H9 (cell line): Measurements from ENCODE around the gene THTPA. TPM values are rescaled to one million over a fixed set of nuclear protein-coding genes. Genes with fewer than 3 reads are reported as not detected.

Experiments used
- DNase-seq: peaks from one replicate; pipeline ENCODE4 v3.0.0-alpha.2; 2017
- H2AFZ ChIP-seq: one replicate; pipeline ENCODE4 v1.6.1; 2013; ENCODE audit warnings: mild to moderate bottlenecking, low read length, control low read depth, moderate library complexity
- H2AK5ac ChIP-seq: 2 replicates; pipeline ENCODE4 v1.6.1; 2013; ENCODE audit warnings: low read length, control low read depth, mixed read lengths; ENCODE audit not compliant: insufficient read length
- H2BK120ac ChIP-seq: one replicate; pipeline ENCODE4 v1.6.1; 2013; ENCODE audit warnings: low read depth, mild to moderate bottlenecking, low read length, control low read depth, inconsistent platforms; ENCODE audit not compliant: poor library complexity, severe bottlenecking
- H2BK12ac ChIP-seq: 2 replicates; pipeline ENCODE4 v1.6.1; 2013; ENCODE audit warnings: low read length, control low read depth, mixed read lengths, low read depth; ENCODE audit not compliant: insufficient read length
- H2BK15ac ChIP-seq: 2 replicates; pipeline ENCODE4 v1.6.1; 2013; ENCODE audit warnings: low read depth, low read length, control low read depth
- H2BK20ac ChIP-seq: one replicate; pipeline ENCODE4 v1.6.1; 2013; ENCODE audit warnings: low read depth, mild to moderate bottlenecking, low read length, control low read depth, inconsistent platforms; ENCODE audit not compliant: poor library complexity, severe bottlenecking
- H2BK5ac ChIP-seq: 2 replicates; pipeline ENCODE4 v1.6.1; 2013; ENCODE audit warnings: low read length, control low read depth, mixed read lengths; ENCODE audit not compliant: insufficient read length
- H3K14ac ChIP-seq: 2 replicates; pipeline ENCODE4 v1.6.1; 2013; ENCODE audit warnings: low read length, control low read depth; ENCODE audit not compliant: insufficient read depth
- H3K18ac ChIP-seq: 2 replicates; pipeline ENCODE4 v1.6.1; 2013; ENCODE audit warnings: low read depth, mild to moderate bottlenecking, mixed read lengths, low read length, control low read depth; ENCODE audit not compliant: insufficient read length
- H3K23ac ChIP-seq: 2 replicates; pipeline ENCODE4 v1.6.1; 2013; ENCODE audit warnings: low read length, control low read depth, mixed read lengths, low read depth; ENCODE audit not compliant: insufficient read length
- H3K23me2 ChIP-seq: 2 replicates; pipeline ENCODE4 v1.6.1; 2013; ENCODE audit warnings: low read depth, mild to moderate bottlenecking, mixed read lengths, low read length, control low read depth; ENCODE audit not compliant: insufficient read length, poor library complexity, severe bottlenecking
- H3K27ac ChIP-seq: 2 replicates; pipeline ENCODE4 v1.5.1; 2013; ENCODE audit warnings: low read length, control low read depth, mixed read lengths, low read depth; ENCODE audit not compliant: insufficient read length
- H3K27me3 ChIP-seq: 2 replicates; pipeline ENCODE4 v1.6.1; 2013; ENCODE audit warnings: low read length, control low read depth, inconsistent platforms; ENCODE audit not compliant: insufficient read depth
- H3K4ac ChIP-seq: 2 replicates; pipeline ENCODE4 v1.6.1; 2013; ENCODE audit warnings: low read depth, mild to moderate bottlenecking, control low read depth, inconsistent platforms, low read length, moderate library complexity
- H3K4me1 ChIP-seq: 2 replicates; pipeline ENCODE4 v1.6.1; 2013; ENCODE audit warnings: low read length, control low read depth, inconsistent platforms; ENCODE audit not compliant: insufficient read depth
- H3K4me2 ChIP-seq: 2 replicates; pipeline ENCODE4 v1.6.1; 2013; ENCODE audit warnings: low read length, control low read depth, mixed read lengths; ENCODE audit not compliant: insufficient read length, insufficient read depth
- H3K56ac ChIP-seq: 2 replicates; pipeline ENCODE4 v1.6.1; 2013; ENCODE audit warnings: low read depth, mild to moderate bottlenecking, mixed read lengths, low read length, control low read depth; ENCODE audit not compliant: insufficient read length
- H3K79me1 ChIP-seq: 2 replicates; pipeline ENCODE4 v1.6.1; 2013; ENCODE audit warnings: low read depth, mild to moderate bottlenecking, moderate library complexity, low read length, control low read depth, inconsistent platforms; ENCODE audit not compliant: insufficient read depth, poor library complexity, severe bottlenecking
- H3K79me2 ChIP-seq: 2 replicates; pipeline ENCODE4 v1.6.1; 2013; ENCODE audit warnings: low read length, control low read depth, inconsistent platforms; ENCODE audit not compliant: insufficient read depth
- H3K9ac ChIP-seq: 2 replicates; pipeline ENCODE4 v1.6.1; 2013; ENCODE audit warnings: low read length, control low read depth, mixed read lengths; ENCODE audit not compliant: insufficient read length; ENCODE audit errors: extremely low read depth
- H3K9me3 ChIP-seq: one replicate; pipeline ENCODE4 v1.6.1; 2013; ENCODE audit warnings: low read depth, low read length, inconsistent platforms; ENCODE audit not compliant: control insufficient read depth
- H3T11ph ChIP-seq: one replicate; pipeline ENCODE4 v1.6.1; 2013; ENCODE audit warnings: mild to moderate bottlenecking, low read length, control low read depth, inconsistent platforms
- H4K20me1 ChIP-seq: one replicate; pipeline ENCODE4 v1.6.1; 2013; ENCODE audit not compliant: control insufficient read depth, insufficient read length, insufficient read depth
- H4K5ac ChIP-seq: 2 replicates; pipeline ENCODE4 v1.6.1; 2013; ENCODE audit warnings: low read depth, mild to moderate bottlenecking, mixed read lengths, low read length, control low read depth; ENCODE audit not compliant: insufficient read length
- H4K8ac ChIP-seq: replicated peaks from 2 replicates; pipeline ENCODE4 v1.6.1; 2013; ENCODE audit warnings: low read length, control low read depth, mixed read lengths, low read depth; ENCODE audit not compliant: insufficient read length
- H4K91ac ChIP-seq: 2 replicates; pipeline ENCODE4 v1.6.1; 2013; ENCODE audit warnings: low read depth, mild to moderate bottlenecking, moderate library complexity, mixed read lengths, low read length, control low read depth; ENCODE audit not compliant: insufficient read length
- H3K27ac Mint-ChIP-seq, 3 experiments: 2 replicates in 2 of 3; 3 replicates in 1 of 3; pipeline ENCODE4 v1.8.0; 2020 to 2021; ENCODE audit warnings: mixed read lengths in 3 of 3, mild to moderate bottlenecking in 1 of 3, moderate library complexity in 1 of 3
- H3K27me3 Mint-ChIP-seq: 2 replicates; pipeline ENCODE4 v1.8.0; 2021; ENCODE audit warnings: low read depth, mild to moderate bottlenecking, moderate library complexity, mixed read lengths
- H3K36me3 Mint-ChIP-seq, 3 experiments: 2 replicates in 2 of 3; 3 replicates in 1 of 3; pipeline ENCODE4 v1.8.0; 2020 to 2021; ENCODE audit warnings: low read depth in 3 of 3, mixed read lengths in 3 of 3; ENCODE audit not compliant: insufficient read depth in 1 of 3
- H3K4me1 Mint-ChIP-seq, 2 experiments: 2 replicates each; pipeline ENCODE4 v1.8.0; 2020; ENCODE audit warnings: mixed read lengths in 2 of 2
- H3K4me3 Mint-ChIP-seq, 2 experiments: 2 replicates in 1 of 2; 3 replicates in 1 of 2; pipeline ENCODE4 v1.8.0; 2020 to 2021; ENCODE audit warnings: mild to moderate bottlenecking in 2 of 2, mixed read lengths in 2 of 2, moderate library complexity in 1 of 2
- H3K9me3 Mint-ChIP-seq, 2 experiments: 2 replicates in 1 of 2; 3 replicates in 1 of 2; pipeline ENCODE4 v1.8.0; 2020; ENCODE audit warnings: mild to moderate bottlenecking in 2 of 2, mixed read lengths in 2 of 2, moderate library complexity in 1 of 2
- WGBS: extraction: QIAGEN DNeasy Blood & Tissue Kit; methylation state at CpG from one replicate; pipeline ENCODE4 v1.1.7; 2013; ENCODE audit warnings: missing lambda C conversion rate, low lambda C conversion rate, mixed read lengths; ENCODE audit not compliant: insufficient read length; ENCODE audit errors: extremely low coverage; 5-methylcytosine and 5-hydroxymethylcytosine counted together
- total RNA-seq: library from RNA; stranded (reverse); gene quantifications from 2 replicates; pipeline ENCODE4 v1.2.1, GENCODE V29; 2021
- TF ChIP-seq, protein P1 (sequence below): fragments of 200-600 bp; sonication (generic); conservative IDR thresholded peaks from 3 replicates; pipeline ENCODE4 v1.8.0; 2021; ENCODE audit warnings: antibody characterized with exemption, mild to moderate bottlenecking

Gene THTPA
- total RNA-seq, 1 experiment from 2014 or later = 15.6 TPM

DNA sequence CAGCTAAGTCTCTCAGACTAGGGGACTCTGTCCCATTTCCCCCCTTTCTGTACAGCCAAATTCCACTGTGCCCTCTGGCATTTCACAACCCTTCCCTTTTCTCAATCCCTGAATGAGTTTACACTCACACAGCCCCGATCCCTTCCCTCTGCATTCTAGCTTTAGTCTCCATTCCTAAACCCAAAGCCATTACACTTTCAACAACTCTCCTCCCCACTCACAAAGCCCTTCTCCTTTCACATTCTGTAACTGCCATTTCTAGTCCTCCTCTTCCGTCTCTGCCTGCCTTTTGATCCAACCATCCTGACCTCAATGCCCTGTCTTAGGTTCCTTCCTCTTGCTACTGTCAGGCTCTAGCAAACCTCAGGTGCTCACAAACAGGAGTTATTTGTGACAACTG lies 8.1 kb upstream of the THTPA start:
- no peak for DNase-seq
- Mint-ChIP-seq H3K36me3 (peaks cover 6 to 19% (median 9%) of the 10 kb centered on the region in 3 experiments; a peak in 6 of 7 replicates), H3K27me3 (no peaks in the 10 kb centered on the region; the same call in 1 of the 2 replicates), H3K4me3 (no peak overlapping the region), H3K27ac (no peak overlapping the region), H3K9me3 (no peaks in the 10 kb centered on the region), H3K4me1 (peaks cover 7 to 9% of the 10 kb centered on the region in 2 experiments)
- H2BK120ac ChIP-seq = no peak overlapping the region
- no peaks in the 10 kb centered on the region for H3K79me1 ChIP-seq
- H4K5ac ChIP-seq = no peak overlapping the region
- no peaks in the 10 kb centered on the region for H3K9me3 ChIP-seq
- no peak overlapping the region for H2BK5ac ChIP-seq
- H2AK5ac ChIP-seq = peak overlapping the region; percentile 1
- H3K27me3 ChIP-seq = no peaks in the 10 kb centered on the region
- TF ChIP-seq, protein P1, sequence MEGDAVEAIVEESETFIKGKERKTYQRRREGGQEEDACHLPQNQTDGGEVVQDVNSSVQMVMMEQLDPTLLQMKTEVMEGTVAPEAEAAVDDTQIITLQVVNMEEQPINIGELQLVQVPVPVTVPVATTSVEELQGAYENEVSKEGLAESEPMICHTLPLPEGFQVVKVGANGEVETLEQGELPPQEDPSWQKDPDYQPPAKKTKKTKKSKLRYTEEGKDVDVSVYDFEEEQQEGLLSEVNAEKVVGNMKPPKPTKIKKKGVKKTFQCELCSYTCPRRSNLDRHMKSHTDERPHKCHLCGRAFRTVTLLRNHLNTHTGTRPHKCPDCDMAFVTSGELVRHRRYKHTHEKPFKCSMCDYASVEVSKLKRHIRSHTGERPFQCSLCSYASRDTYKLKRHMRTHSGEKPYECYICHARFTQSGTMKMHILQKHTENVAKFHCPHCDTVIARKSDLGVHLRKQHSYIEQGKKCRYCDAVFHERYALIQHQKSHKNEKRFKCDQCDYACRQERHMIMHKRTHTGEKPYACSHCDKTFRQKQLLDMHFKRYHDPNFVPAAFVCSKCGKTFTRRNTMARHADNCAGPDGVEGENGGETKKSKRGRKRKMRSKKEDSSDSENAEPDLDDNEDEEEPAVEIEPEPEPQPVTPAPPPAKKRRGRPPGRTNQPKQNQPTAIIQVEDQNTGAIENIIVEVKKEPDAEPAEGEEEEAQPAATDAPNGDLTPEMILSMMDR = no peak
- peaks cover 21% of the 10 kb centered on the region for H3K23me2 ChIP-seq
- peaks cover 13% of the 10 kb centered on the region; the same call in 1 of the 2 replicates for H3K79me2 ChIP-seq
- peak overlapping the region; percentile 80 for H3K27ac ChIP-seq
- H3K4me2 ChIP-seq = peak overlapping the region; percentile 96
- H3K9ac ChIP-seq = peak overlapping the region; percentile 1
- no peak overlapping the region for H2AFZ ChIP-seq
- no peak overlapping the region for H4K8ac ChIP-seq
- WGBS = no CpG with 5 or more reads among the region's 2 CpGs
- H2BK15ac ChIP-seq = no peak overlapping the region
- H3K56ac ChIP-seq = peak overlapping the region; percentile 3
- H2BK12ac ChIP-seq = peak overlapping the region; percentile 8
- H3K18ac ChIP-seq = peak overlapping the region; percentile 1
- H3K4me1 ChIP-seq = peaks cover 43% of the 10 kb centered on the region; the same call in 1 of the 2 replicates
- H2BK20ac ChIP-seq = no peak overlapping the region
- no peak overlapping the region for H3K23ac ChIP-seq
- no peak overlapping the region for H3T11ph ChIP-seq
- H4K91ac ChIP-seq = no peak overlapping the region
- H3K4ac ChIP-seq = no peak overlapping the region
- H4K20me1 ChIP-seq = no peaks in the 10 kb centered on the region
- peak overlapping the region; percentile 9; the same call in 1 of the 2 replicates for H3K14ac ChIP-seq
